Right atrium auricular region (tissue), 2 donors: ENCODE data around the gene FGF5. TPM values are rescaled to one million over a fixed set of nuclear protein-coding genes. Genes with fewer than 3 reads are reported as not detected.

Experiments
- DNase-seq: peaks from one replicate; pipeline ENCODE4 v3.0.0-alpha.2; 2019; ENCODE audit warnings: low spot score
- H3K27ac ChIP-seq, 2 donors: fragments of 200-600 bp; sonication (generic); 1 replicate in 1 of 2; 2 replicates in 1 of 2; pipeline ENCODE4 v1.5.1; 2016 to 2019
- H3K27me3 ChIP-seq, 2 donors: fragments of 200-600 bp; sonication (generic); one replicate each; pipeline versions ENCODE4 v1.5.1 to v1.6.0; 2017 to 2019
- H3K36me3 ChIP-seq: fragments of 200-600 bp; sonication (generic); one replicate; pipeline ENCODE4 v1.5.1; 2016
- H3K4me1 ChIP-seq, 2 donors: fragments of 200-600 bp; sonication (generic); one replicate each; pipeline versions ENCODE4 v1.5.1 to v1.6.0; 2017 to 2019
- H3K4me3 ChIP-seq, 2 donors: fragments of 200-600 bp; sonication (generic); 1 replicate in 1 of 2; 2 replicates in 1 of 2; pipeline ENCODE4 v1.5.1; 2017 to 2019; ENCODE audit warnings: mild to moderate bottlenecking in 1 of 2, moderate library complexity in 1 of 2
- H3K9me3 ChIP-seq, 2 donors: fragments of 200-600 bp; sonication (generic); one replicate each; pipeline ENCODE4 v1.5.1; 2019
- CTCF ChIP-seq, 2 donors: fragments of 200-600 bp; sonication (generic); IDR thresholded peaks; one replicate each; pipeline ENCODE4 v1.5.1; 2019; ENCODE audit warnings: antibody characterized with exemption in 2 of 2
- total RNA-seq, 2 donors: library from RNA; depleted of rRNA; stranded (reverse); fragments of >200 nt; gene quantifications; one replicate each; pipeline ENCODE4 v1.1.0, GENCODE V29; 2016

The FGF5 gene
- total RNA-seq, 2 donors from 2014 or later: 0.07 TPM; not detected in 1

DNA sequence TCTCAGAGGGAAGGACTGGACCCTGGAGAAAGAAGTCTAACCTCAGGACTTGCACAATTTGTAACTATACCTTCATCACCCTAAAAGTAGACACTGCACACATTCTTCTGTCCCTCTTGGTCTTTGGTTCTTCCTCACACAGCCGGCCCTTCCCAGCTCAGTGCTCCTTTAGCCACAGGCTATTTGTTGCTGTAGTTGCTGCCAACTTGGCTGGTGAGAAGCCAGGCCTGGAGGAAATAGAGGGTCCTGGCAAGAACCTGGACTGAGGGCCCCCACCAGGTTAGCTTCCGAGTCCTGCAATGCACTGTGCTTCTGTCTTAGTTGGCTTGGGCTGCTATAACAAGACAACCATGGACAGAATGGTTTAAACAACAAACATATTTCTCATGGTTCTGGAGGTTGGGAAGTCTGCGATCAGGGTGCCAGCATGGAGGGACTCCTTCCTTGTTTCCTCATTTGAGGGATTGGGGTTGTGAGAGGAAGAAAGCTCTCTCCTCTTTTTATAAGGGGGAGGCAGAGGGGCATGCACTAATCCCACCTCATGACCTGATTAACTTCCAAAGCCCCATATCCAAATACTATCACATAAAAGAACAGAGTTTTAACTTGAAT lies 4.4 kb upstream of the FGF5 start:
- no peak for DNase-seq
- no peak overlapping the region for H3K4me3 ChIP-seq
- H3K9me3 ChIP-seq: no peaks in the 10 kb centered on the region
- H3K4me1 ChIP-seq: peaks cover 0 to 20% of the 10 kb centered on the region in 2 donors
- H3K27ac ChIP-seq: no peak overlapping the region
- H3K36me3 ChIP-seq: no peaks in the 10 kb centered on the region
- no peak for TF ChIP-seq CTCF (IDR thresholded peaks at IDR 0.05)
- peaks cover 0 to 12% of the 10 kb centered on the region in 2 donors for H3K27me3 ChIP-seq

GRCh38 chr4:80263541-80264351 lies 2.7 kb upstream of the FGF5 start:
- no peak for TF ChIP-seq CTCF (IDR thresholded peaks at IDR 0.05)
- DNase-seq: no peak
- Histone ChIP-seq H3K9me3 (no peaks in the 10 kb centered on the region), H3K27me3 (peaks cover 0 to 12% of the 10 kb centered on the region in 2 donors), H3K36me3 (no peaks in the 10 kb centered on the region), H3K4me1 (peaks cover 0 to 22% of the 10 kb centered on the region in 2 donors), H3K27ac (no peak overlapping the region), H3K4me3 (no peak overlapping the region)

DNA sequence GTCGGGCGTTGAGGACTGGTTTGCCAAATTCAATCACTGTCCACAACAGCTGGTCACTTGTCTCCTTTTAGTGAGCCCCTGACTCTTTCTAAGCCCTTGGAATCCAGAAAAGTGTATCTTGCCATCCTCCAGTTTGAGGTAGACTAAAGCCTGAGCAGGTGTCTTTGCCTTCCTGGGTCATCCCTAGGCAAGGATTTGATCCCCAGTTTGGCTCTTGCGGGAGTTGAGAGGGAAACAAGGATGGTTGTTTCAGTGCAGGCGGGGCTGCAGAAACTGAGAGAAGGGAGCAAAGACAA lies 2.2 kb upstream of the FGF5 start:
- DNase-seq: no peak
- Histone ChIP-seq H3K4me3 (no peak overlapping the region), H3K4me1 (peaks cover 0 to 22% of the 10 kb centered on the region in 2 donors), H3K9me3 (no peaks in the 10 kb centered on the region), H3K27me3 (peaks cover 0 to 12% of the 10 kb centered on the region in 2 donors), H3K36me3 (no peaks in the 10 kb centered on the region), H3K27ac (no peak overlapping the region)
- TF ChIP-seq CTCF (IDR thresholded peaks at IDR 0.05): no peak

DNA sequence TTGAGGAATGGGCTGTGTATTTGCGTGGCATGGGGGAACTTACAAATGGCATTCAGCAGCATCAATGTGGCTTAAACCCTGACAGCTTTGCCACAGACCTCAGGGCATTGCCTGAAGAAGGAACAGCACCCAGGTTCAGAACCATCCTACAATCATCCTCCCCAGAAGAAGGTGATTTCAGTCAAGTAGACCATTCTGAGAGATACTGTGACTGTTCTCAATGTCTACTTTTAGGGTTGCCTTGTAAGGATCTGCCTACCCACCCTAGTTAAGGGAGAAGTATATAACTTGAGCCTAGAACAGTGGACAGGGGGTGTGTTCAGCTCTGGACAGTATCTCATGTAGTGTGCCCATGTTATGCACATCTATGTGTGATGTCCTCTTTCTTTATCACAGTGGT lies 1.6 kb upstream of the FGF5 start:
- Histone ChIP-seq H3K27ac (no peak overlapping the region), H3K27me3 (peaks cover 0 to 12% of the 10 kb centered on the region in 2 donors), H3K36me3 (no peaks in the 10 kb centered on the region), H3K9me3 (no peaks in the 10 kb centered on the region), H3K4me1 (peaks cover 0 to 22% of the 10 kb centered on the region in 2 donors), H3K4me3 (no peak overlapping the region)
- no peak for TF ChIP-seq CTCF (IDR thresholded peaks at IDR 0.05)
- DNase-seq: no peak

DNA sequence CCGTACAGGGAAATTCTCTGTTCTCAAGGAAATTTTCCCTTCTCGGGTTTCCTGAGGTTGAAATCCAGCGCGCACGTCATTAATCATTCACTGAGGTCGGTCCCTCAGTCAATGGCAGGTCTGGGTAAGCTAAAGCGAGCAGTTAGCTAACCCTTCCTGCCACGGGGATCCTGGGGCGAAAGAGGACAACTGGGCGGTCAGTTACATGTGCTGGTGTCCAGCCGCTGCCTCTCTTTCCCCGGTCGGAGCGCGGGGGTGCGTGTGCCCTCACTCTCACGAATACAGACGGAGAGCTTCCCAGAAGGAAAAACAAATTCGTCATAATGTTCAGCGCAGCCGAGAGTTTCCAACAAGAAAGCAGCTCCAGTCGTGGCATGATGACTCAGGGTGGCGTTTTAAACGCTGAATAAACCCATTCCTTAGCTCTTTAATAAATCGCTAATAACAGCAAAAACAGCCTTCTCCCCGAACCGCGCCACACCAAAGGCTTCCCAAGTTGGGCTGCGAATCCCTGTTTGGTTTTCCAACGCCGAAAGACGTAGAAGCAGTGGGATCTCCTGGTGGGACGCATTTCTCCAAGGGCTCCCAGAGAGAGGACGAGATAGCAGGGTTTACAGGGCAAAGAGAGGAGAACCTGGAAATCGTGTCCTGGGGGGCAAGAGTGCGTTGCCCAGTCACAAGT lies 752 bp upstream of the FGF5 start:
- no peak overlapping the region for H3K27ac ChIP-seq
- no peak for DNase-seq
- no peaks in the 10 kb centered on the region for H3K9me3 ChIP-seq
- peak overlapping the region; percentile 32 to 54 for H3K4me3 ChIP-seq
- H3K36me3 ChIP-seq: no peaks in the 10 kb centered on the region
- no peak for TF ChIP-seq CTCF (IDR thresholded peaks at IDR 0.05)
- H3K27me3 ChIP-seq: peaks cover 0 to 12% of the 10 kb centered on the region in 2 donors
- peaks cover 0 to 22% of the 10 kb centered on the region in 2 donors for H3K4me1 ChIP-seq
